PC-9 (cell line): ENCODE measurements around the gene IQSEC3.

Experiments
- EZH2 ChIP-seq: fragments of 200-600 bp; sonication (generic); IDR thresholded peaks from 2 replicates; pipeline ENCODE4 v1.8.0; 2017; ENCODE audit warnings: antibody characterized with exemption, low read depth
- TF ChIP-seq, protein P1 (sequence below): fragments of 200-600 bp; sonication (generic); conservative IDR thresholded peaks from 2 replicates; pipeline ENCODE4 v1.6.1; 2017; ENCODE audit warnings: mixed run types, antibody characterized with exemption, mild to moderate bottlenecking, moderate library complexity

DNA sequence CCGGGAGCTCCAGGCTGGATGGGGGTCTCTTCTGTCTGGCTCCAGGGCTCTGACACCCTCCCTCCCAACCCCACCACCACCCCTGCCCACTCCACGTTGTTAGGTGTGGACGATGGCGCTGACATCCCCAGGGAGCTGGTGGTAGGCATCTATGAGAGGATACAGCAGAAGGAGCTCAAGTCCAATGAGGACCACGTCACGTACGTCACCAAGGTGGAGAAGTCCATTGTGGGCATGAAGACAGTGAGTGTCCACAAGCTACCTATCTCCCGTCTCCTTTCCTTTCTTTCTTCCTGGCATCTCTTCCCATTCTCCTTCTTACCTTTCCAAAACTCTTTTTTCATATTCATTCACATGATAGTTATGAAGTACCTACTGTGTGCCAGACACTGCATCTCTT, 95.3 kb downstream of the IQSEC3 start:
- TF ChIP-seq, protein P1, sequence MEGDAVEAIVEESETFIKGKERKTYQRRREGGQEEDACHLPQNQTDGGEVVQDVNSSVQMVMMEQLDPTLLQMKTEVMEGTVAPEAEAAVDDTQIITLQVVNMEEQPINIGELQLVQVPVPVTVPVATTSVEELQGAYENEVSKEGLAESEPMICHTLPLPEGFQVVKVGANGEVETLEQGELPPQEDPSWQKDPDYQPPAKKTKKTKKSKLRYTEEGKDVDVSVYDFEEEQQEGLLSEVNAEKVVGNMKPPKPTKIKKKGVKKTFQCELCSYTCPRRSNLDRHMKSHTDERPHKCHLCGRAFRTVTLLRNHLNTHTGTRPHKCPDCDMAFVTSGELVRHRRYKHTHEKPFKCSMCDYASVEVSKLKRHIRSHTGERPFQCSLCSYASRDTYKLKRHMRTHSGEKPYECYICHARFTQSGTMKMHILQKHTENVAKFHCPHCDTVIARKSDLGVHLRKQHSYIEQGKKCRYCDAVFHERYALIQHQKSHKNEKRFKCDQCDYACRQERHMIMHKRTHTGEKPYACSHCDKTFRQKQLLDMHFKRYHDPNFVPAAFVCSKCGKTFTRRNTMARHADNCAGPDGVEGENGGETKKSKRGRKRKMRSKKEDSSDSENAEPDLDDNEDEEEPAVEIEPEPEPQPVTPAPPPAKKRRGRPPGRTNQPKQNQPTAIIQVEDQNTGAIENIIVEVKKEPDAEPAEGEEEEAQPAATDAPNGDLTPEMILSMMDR: no peak
- TF ChIP-seq EZH2: no peak
